GM10266 (cell line): Measurements from ENCODE around the gene MICU1.
"Not testable (repeated sequence)": the region's sequence is repeated elsewhere in the genome, so short reads cannot be mapped to it uniquely, and the experiment has no call there.

ENCODE experiments used
- DNase-seq: peaks from one replicate; pipeline ENCODE4 v3.0.0; 2012; ENCODE audit errors: extremely low spot score
- CTCF ChIP-seq: IDR thresholded peaks from 2 replicates; pipeline ENCODE4 v1.5.1; 2012; ENCODE audit warnings: mild to moderate bottlenecking, low read depth; ENCODE audit not compliant: control insufficient read depth, insufficient read depth; ENCODE audit errors: missing control alignments

Gene MICU1

GRCh38 chr10:72329290-72330068, 296.4 kb downstream of the MICU1 start:
- no peak for DNase-seq
- no peak for TF ChIP-seq CTCF

DNA sequence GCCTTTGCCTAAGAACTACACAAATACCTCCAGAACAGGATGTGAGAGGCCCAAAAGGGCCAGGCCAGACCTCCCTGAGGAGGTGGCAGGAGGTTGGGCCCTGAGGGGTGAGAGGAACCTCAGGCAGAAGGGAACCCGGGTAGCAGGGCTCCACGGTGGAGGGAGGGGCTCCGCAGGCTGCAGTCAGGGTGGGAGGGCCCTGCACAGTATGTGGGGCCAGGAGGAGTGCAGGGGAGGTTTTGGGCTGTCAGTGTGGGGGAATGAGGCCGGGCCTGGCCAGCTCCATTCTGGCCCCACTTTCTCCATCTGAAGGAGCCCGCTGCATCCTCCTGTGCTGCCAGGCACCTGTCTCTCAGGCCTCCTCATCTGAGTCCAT, 297.1 kb downstream of the MICU1 start:
- no peak for DNase-seq
- no peak for TF ChIP-seq CTCF

DNA sequence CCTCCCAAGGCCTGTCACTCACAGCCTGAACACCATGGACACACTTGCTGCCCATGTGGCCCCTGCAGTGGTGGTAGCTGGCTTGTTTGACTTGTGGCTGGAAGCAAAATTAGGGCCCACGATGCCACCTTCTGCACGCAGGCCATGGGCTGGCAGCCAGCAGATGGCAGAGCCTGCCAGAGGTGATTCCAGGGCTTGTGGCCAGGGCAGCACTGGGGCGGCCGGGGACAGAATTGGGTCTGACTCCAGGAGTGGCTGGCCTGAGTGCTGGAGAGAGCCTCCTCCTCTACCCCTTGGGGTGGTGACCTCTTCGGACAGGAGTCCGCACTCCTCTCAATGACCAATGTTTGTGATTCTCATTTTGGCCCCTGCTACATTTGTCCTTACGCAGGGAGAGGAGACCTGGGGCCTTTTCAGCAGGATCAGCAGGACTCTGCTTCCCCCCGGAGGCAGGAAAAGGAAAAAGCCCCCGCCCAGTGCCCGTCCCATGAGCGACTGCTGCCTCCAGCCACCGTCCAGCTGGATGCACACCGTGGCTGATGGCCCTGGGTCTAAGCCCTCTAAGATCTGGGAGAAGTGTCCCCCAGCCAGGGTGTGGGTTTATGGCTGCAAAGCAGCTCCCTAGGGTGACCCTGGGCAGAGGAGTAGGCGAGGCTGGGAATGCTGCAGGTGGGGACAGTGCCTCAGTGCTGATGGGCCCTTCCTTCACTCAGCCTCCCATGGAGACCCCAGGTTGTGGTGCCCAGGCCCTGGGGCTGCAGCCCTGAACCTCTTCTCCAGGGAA, 297.6 kb downstream of the MICU1 start:
- no peak for DNase-seq
- TF ChIP-seq CTCF: peak; percentile 58

DNA sequence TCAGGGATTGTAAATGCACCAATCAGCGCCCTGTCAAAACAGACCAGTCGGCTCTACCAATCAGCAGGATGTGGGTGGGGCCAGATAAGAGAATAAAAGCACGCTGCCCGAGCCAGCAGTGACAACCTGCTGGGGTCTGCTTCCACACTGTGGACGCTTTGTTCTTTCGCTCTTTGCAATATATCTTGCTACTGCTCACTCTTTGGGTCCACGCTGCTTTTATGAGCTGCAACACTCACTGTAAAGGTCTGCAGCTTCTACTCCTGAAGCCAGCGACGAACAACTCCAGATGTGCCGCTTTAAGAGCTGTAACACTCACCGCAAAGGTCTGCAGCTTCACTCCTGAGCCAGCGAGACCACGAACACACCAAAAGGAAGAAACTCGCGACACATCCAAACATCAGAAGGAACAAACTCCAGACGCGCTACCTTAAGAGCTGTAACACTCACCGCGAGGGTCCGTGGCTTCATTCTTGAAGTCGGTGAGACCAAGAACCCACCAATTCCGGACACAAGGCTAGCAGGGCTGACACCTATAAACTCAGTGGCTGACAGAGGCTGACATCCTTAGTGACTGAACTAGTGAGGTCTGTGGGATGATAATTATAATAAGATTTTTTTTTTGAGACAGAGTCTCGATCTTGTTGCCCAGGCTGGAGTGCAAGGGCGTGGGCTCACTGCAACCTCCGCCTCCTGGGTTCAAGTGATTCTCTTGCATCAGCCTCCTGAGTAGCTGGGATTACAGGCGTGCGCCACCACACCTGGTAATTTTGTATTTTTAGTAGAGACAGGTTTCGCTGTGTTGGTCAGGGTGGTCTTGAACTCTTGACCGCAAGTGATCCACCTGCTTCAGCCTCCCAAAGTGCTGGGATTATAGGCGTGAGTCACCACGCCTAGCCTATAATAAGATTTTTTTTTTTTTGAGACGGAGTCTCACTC, 298.9 kb downstream of the MICU1 start:
- not testable (repeated sequence) for DNase-seq

GRCh38 chr10:72325243-72326175, 300.4 kb downstream of the MICU1 start:
- not testable (repeated sequence) for DNase-seq

DNA sequence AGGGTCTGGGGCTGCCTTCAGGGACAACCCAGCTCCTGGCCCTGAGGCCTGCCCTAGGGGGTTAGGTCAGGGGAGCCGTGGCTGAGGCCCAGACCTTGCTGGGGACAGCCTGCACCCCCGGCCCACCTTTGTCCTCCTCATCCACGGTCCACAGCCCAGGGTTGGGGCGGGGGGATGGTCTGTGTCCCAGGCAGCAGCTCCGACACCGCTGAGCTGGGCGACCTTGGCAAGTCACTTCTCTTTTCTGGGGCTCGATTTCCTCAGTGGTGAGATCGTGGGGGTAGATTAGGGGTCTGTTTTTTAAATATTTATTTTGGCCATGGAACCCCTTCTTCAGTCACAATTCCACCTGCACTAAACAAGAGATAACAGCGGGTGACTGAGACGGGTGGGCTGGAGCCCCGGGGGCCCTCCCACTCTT, 302.1 kb downstream of the MICU1 start:
- no peak for TF ChIP-seq CTCF
- DNase-seq: no peak

DNA sequence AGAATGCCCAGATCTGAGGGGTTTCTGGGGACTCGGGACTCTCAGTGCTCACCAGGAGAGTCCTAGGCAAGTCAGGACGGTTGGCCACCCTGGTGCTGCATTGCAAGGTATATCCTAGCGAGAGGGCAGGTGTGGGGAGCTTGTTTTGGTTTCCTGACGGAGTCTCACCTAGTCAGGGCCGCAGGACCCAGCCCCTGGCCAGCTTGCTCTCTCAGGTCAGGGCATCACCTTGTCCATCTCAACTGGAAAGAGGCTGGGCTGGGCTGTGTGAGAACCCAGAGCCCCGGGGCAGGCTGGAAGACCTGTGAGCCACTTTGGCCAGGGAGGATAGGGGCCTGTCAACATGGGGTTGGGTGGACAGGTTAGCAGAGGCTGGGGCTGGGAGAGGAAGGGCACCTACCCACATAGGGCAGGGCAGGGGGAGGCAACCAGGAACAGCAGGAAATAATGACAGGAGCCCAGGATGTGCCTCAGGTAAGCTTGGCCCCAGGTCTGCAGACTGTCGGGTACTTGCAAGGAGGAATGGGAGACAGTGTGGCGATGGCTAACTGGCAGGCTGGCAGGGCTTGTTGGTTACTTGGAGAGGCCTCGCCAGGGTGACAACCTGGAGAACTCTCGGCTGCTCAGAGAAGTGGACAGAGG, 302.6 kb downstream of the MICU1 start:
- TF ChIP-seq CTCF: no peak
- no peak for DNase-seq
